HG03565 (cell line): ENCODE measurements around the gene ABLIM2.

Source experiments
- ATAC-seq: cut with Tn5 transposase; IDR thresholded peaks from one replicate; pipeline ENCODE4 v1.9.1; 2021; ENCODE audit warnings: mild to moderate bottlenecking, moderate library complexity; ENCODE audit not compliant: unreplicated experiment

ABLIM2 gene

DNA sequence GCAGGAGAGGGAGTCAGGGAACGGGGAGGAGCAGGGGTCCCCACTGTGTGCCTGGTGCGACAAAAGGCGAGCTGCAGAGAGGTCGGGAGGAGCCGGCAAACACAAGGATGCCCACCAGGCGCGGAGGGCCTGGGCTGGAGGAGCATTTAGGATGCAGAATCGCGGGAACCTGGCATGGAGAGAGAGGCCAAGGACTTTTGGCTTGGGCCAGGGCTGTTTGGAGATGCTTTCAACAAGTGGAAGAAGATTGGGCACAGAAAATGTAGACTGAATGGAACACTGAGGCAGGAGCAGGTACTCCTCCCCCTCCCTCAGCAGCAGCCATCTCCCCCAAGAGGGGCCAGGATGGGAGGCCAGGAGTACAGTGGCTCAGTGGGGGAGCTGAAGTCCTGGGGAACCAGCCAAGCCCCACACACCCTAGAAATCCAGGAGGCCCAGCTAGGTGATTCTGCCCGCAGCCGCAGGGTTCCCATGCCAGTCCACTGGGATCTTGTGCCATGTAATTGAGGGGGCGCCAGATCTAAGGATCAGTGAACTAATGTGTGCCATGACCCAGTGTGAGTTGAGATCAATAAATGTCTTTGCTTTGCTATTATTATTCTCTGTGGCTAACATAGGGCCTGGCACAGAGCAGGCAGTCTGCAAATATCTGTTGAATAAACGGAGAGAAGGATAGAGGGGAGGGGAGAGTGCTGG lies 1.1 kb upstream of the ABLIM2 start:
- ATAC-seq: no peak

DNA sequence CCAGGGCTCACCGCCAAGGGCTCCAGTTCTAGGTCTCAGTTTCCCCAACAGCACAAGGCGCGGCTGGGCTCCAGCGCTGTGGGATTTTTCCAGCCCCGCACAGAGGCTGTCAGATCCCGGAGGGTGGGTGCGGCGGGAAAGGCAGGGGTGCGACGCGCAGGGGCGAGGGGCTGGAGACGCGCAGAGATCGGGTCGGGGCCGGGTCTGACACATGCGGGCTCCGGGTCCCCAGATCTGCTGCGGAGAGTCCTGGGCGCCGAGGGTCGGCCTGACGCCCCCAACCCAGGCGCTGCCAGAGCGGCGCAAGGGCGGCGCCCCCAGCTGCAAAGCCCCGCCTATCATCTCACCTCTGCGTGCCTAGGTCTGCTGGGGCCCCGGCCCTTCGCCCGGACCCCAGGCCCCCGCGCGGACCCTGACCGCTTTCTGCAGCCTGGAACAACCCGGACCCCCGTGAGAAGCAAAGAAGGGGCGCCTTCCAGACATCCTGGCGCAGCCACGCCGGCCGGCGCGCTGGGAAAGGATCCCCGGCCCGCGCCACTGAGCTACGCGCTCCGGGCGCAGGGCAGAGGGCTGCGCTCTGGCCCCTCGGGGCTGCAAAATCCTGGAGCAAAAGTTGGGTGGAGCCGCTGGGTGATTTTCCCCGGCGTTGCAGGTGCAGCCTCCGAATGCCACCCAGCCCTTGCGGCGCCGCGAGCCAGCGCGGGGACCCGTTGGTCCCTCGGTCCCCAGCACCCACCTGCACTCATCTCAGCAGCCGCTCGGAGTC lies 486 bp downstream of the ABLIM2 start:
- ATAC-seq: no peak

DNA sequence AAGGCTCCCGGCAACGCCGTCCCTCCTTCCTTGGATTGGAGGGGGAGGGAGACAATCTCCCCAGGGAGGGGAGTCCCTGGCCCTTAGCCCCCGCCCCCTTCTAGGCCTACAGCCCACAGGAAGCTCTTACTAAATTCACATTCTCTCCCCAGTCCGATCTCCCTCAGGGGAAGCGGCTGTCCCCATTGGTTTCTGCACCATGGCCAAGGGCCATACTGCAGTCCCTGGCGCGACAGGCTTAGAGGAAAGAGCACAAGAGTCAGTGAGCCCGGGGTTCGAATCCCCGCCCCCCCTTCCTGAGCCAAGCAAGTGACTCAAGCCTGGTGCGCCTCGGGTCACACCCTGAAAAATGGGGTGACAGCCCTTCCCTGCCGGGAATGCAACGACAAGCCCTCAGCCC lies 1.1 kb downstream of the ABLIM2 start:
- ATAC-seq: no peak

DNA sequence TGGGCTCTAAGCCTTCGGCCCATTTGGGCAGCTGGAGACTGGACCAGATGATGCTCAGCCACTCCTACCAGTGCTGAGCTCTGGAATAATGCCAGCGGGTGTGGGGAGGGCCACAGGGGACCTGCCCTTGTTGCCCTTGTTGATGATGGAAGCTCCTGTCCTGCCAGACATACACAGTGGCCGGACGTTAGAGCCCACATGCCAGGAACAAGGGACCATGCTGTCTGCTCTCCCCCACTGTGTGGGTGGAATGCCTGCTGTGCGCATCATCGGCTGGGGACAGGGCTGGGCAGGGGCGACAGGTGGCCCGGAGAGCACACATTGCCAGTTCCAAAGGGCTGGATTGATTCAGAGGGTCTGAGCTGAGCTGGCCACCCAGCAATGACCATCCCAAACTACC lies 2.0 kb downstream of the ABLIM2 start:
- no peak for ATAC-seq

DNA sequence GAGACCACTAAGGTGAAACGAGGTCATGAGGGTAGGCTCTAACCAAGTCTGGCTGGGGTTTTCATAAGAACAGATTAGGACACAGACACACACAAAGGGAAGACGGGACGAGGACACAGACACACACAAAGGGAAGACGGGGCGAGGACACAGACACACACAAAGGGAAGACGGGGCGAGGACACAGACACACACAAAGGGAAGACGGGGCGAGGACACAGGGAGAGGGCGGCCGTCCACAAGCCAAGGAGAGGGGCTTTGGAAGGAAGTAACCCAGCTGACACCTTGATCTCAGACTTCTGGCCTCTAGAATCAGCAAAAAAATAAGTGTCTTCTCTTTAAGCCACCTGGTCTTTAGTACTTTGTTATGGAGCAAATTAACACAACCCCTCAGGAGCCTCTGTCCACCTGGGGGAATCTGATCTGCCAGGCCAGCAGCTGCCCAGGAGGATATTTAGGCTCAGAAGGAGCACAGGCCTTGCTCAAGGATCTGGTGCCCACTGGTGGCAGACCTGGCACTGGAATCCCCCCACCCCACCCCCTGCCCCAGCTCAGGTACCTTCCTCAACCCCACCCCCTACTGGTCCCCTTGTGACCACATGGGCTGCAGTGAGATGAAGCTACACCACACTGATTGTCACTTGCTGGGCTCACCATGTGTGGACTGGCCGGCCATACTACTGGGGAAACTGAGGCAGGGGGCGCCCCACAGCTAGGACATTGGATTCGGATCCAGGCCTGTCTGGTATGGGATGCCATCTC lies 2.8 kb downstream of the ABLIM2 start:
- no peak for ATAC-seq

DNA sequence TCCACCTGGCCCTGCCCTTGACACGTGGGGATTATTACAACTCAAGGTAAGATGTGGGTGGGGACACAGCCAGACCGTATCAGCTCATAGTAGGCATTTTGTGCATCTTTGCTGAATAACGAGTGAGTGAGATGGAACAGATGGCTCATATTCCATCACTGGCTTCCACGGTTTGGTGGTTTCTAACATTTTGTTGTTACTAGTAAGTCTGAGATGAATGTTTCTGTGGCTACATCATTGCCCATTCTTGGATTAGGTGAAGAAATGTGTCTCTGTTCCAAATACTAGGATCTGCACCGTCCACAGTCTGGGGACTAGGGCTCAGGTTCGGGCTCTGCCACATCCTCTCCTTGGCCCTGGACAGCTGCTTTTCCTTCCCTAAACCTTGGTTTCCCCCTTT lies 3.6 kb downstream of the ABLIM2 start:
- ATAC-seq: no peak

DNA sequence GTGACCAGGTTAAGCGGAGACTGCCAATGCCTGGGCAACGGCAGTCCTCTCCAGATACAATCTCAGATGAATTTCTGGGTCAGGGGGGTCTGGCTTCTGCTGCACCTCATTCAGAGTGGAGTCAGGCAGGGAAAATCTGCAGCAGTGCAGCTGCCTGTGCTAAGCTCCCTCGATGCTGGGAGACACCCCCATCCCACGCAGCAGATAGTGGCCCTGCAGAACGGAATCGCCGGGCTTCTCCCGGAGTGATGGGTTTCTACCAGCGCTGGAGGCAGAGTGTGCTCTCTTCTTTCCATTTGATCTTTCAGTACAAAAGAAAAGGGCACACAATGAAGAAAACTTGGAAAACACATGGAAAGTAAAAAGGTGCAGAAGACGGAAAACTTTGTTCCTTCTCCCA lies 5.2 kb downstream of the ABLIM2 start:
- no peak for ATAC-seq

DNA sequence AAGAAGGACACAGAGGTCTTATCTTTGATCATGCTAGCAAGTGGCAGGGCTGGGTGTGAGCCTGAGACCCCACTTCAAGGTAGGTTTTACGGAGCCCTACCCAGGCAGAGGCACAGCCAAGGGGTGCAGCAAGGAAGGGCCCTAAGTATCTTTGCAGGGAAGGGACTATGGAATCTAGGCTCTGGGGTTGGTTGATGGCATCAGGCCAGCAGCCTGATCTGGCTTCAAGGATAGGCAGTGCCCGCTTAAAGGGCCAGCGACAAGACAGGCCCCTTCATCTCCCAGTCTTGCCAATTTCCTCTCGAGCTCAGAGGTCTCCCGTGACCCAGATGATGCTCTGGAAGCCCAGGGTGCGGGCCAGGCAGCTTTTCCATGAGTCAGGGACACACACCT lies 5.8 kb downstream of the ABLIM2 start:
- ATAC-seq: no peak

DNA sequence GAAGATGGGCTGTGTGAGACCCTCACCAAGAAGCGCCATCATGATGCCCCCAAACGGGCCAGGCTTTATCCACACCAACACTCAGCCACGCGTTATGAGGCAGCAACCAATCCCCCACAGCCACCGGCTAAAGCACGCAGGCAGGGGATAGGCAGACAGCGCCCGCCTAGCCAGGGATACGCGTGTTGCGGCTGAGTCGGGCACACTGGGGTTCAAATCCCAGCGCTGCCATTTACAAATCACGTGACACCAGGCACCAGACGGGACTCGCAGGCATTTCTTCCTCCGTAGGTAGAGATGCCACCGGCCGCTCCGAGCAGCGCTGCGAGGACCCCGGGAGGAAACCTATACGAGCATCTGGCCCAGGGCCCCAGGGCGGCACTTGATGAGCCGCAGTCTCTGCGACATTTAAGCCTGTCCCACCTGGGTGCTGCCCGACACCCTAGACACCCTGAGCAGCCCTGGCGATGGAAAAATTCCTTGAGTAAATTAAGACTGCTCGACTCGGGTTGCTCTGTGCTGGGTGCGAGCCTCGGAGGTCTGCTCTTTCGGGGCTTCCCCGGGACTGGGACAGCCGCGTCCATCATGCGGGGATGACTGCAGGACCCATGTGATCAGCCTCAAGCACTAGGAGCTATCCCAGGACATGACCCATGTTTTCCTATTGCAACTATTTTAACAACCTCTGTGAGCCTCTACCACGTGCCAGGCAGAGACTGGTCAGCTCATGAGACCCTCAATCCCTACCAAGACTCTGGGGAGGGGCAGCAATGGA lies 6.3 kb downstream of the ABLIM2 start:
- no peak for ATAC-seq

DNA sequence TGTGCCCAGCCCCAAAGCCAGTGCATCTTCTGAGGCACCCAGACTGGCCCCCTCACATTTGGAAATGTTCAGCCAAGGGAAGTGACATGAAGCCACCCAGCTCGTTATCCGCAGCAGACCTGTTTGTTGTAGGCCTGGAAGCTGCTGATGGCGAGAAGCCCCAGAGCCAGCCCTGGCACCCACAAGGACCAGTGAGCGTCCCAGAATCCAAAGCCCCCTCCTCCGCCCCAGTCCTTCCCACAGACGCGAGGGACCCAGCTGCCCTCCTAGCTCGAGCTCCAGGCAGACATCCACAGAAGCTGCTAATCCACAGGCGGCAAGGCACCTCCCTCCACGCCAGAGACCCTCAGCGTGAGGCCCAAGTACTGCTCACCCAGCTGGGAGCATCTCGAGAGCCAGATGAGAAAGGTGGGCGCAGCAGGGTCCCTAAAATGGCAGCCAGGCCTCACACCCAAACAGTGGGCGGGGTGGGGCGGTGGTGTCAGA lies 7.4 kb downstream of the ABLIM2 start:
- no peak for ATAC-seq

DNA sequence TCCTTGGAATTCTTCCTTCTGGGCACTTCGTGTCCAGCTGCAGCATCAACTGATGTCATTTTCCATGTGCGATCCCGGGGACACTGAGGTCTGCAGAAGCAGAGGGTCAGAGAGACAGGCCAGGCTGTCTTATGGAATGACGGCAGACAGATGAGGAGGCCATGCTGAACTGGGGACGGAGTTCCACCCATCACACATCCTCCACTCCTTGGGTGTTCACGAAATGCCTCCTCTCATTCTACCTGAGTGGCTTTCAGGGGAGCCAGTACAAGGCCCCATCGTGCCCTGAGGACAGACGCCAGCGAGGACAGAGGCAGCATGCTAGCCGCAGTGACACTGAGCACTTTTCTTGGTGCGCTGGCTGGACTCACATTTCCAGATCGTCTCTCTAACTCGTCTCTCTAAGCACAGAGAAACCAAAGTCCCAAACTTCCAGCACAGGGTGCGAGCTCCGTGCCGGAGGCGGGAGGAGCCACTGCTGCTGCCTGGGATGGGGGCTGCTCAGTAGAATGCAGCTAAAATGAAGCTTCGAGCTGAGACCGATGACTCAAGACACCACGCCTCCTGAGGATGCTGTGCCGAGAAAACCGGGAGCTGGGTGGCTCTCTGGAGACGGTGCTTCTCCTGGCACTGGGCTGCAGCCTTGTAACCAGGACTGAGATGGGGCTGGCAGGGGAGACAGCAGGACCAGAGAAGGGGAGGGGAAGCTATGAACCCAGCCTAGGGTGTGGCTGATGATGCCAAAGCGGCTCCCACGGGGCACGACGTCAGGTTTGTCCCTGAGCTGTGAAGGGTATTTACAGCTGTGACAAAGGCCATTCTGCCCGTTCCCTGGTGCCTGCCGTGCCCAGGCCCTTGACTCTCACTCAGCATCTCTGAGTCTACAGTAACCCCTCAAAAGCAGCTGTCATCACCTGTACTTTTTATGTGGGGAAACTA lies 8.2 kb downstream of the ABLIM2 start:
- no peak for ATAC-seq

DNA sequence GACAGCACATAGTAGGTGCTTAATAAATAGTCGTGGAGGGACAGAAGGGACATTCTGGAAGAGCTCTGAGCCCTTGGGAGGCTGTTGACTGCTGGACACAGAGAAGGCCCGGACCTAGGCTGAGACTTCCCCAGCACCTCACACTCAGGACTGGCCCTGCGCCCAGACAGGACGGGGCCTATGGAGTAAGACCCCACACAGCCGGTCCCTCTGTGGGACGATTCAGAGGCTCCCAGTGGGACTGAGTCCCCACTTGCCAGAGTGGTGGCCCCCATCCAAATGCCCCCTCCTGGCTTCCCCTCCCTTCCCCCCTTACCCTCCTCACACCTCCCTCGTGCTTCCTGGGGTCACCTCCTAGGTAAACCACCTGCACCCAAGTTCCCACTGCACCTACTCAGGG lies 8.9 kb downstream of the ABLIM2 start:
- ATAC-seq: no peak

DNA sequence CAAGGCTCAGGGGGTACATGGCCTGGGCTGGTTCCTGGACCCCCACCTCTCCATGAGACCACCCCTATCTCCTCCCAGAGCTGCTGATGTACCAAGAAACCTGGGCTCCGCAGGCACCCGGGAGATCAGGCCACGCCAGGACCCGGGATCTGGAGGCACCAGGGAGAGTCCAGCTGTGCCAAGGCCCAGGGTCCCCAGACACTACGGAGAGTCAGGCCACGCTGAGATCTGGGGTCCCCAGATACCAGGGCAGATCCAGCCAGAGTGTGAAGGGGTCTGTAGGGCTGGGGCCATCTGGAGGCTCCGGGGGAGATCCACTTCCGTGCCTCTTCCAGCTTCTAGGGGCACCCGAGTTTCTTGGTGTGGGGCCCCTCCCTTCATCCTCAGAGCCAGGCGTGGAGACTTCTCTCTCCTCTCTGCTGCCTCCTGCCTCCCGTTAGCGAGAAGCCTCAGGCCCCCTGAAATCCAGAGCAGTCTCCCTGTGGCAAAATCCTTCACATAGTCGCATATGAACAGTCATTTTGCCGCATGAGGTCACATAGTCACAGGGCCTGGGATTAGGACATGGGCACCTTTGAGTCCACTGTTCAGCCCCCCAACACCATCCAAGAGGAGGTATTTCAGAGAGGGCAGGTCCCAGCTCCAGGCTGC lies 9.7 kb downstream of the ABLIM2 start:
- ATAC-seq: no peak

DNA sequence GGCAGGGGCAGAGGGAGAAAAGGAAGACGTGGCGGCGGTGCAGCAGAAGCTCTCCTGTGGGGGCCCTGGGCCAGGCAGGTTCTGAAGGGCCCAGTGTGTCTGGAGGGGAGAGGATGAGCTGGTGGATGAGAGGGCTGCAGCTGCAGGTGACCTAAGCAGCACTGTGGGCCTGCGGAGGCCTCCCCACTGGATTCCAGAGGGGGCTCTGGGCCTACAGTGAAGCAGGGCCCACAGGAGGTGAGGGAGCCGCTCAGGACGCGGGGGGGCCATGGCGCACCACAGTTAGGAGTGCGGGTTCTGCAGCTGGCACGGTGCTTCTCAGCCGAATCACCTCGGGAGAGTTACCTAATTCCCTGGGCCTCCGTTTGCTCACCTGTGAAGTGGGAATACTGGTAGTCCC lies 10.5 kb downstream of the ABLIM2 start:
- no peak for ATAC-seq

DNA sequence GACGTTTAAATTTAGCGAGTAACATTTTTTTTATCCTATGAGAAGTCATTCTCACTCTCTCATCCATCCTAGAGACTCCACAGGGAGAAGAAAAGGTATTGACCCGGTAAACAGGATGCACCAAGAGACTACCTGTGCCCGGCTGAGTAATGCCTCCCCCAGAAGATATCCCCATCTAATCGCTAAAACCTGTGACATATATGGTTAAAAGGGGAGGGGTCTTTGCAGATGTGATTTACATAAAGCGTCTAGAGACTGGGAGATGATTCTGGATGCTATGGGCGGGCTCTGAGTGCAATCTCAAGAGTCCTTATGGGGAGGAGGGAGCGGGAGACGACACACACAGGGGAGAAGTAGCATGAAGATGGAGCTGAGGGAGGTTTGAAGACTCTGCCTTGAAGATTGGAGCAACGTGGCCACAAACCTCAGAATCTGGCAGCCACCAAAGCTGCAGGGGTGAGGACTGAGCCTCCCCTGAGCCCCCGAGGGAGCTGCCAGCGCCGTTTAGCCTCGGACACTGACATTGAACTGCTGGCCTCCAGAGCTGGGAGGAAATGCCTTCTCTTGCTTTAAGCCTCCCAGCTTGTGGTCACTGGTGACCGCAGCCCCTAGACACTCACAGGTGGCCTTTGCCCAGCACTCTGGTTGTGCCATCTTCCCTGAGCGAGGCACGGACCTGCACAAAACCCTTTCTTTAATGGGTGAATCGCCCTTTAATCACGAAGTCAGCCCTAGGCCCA lies 11.2 kb downstream of the ABLIM2 start:
- ATAC-seq: no peak

DNA sequence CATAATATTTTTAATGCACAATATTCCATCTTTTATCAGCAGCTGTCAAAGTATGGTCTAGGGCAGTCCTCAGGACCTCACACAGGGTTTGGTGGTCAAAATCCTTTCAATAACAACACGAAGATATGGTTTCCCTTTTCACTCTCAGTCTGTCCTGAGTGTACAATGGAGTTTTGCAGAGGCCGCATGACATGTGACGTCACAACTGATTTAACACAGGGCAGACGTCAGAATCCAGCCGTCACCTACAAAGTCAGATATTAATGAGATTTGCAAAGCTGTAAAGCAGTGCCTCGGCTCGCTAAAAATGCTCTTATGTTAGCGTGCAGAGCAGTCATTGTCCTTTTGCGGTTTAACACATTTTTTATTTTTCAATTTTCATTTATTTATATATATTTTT lies 12.5 kb downstream of the ABLIM2 start:
- ATAC-seq: no peak

DNA sequence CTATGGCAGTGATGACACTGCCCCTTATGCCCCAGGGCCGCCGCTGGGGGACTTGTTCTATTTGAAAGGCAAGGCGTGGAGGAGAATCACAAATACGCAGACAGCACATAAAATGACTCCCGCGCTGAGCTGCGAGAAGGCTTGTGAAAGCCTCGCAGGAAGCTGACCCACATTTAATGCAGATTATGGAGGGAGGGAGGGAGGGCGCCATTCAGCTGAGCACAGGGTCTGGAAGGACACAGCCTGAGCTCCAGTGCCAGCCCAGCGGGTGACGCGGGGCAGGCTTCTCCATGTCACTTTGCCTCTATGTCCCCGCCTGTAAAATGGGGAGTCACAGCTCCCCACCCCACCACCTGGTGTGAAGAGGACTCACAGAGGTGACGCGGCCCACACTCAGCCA lies 14.3 kb downstream of the ABLIM2 start:
- no peak for ATAC-seq

DNA sequence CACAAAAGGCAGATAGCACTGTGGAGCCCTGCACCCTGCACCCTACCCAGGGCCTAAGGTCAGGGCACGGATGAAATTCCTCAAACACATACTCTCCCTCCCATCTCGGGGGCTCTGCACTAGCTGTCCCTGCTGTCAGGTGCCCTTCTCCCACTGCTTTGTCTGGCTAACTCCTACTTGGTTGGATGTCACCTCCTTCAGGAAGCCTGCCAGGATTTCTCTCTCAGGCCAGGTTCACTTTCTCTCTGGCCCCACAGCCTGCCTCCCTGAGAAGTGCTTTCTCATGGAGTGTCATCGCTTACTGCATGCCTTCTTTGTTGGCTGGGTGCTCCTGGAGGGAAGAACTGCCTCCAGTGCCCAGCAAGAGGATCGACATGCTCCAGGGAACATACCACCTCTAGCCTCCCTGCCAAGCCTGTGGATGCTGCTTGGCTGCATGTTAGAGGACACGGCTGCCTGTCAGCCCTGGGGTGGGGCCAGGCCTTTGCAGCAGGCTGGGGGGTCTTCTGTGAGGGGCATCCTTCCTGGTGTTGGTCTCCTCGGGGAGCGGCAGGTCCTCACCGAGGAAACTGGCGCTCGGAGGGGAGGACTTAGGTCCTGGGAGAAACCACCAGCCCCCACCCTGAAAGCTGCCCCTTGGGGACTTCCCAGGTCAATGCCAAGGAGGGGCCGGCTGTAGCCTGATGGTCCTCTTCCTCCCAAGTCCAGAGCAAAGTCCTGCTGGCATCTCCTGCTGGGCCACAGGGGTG lies 15.0 kb downstream of the ABLIM2 start:
- no peak for ATAC-seq
